Measurements from ENCODE around the gene UTP25. TPM values are rescaled to one million over a fixed set of nuclear protein-coding genes. Genes with fewer than 3 reads are reported as not detected.

UTP25 gene
- total RNA-seq, 4 donors from 2014 or later, result 9.9 to 12.9 (median 11.1) TPM

GRCh38 chr1:209817691-209818090 lies 10.1 kb upstream of the UTP25 start:
- WGBS, 2 donors, result 90 to 95% methylated on average over 1 of the region's 1 CpG
- DNase-seq (ENCODE audit: low spot score in 2 of 2), result no peak
- intact Hi-C loops (cut with DNase I; ENCODE audit: low total_unique reads), result loop anchor here (1.0 kb wide), 1 partner anchor 30 kb away; no protein-coding TSS in a partner anchor
- TF ChIP-seq CTCF (IDR thresholded peaks at IDR 0.05) (no peak), POLR2A (IDR thresholded peaks at IDR 0.05) (no peak)
- no peak overlapping the region for H3K4me3 ChIP-seq (ENCODE audit: low read depth, poor library complexity, severe bottlenecking)

GRCh38 chr1:209819058-209819457 lies 8.7 kb upstream of the UTP25 start:
- intact Hi-C loops (cut with DNase I; ENCODE audit: low total_unique reads), result no loop called here
- TF ChIP-seq CTCF (IDR thresholded peaks at IDR 0.05), result no peak
- no peak for TF ChIP-seq POLR2A (IDR thresholded peaks at IDR 0.05)
- DNase-seq (ENCODE audit: low spot score in 2 of 2), result no peak
- WGBS, 2 donors, result 41 to 65% methylated on average over 1 of the region's 1 CpG
- H3K4me3 ChIP-seq (ENCODE audit: low read depth, poor library complexity, severe bottlenecking), result no peak overlapping the region

- no peak overlapping the region for H3K4me3 ChIP-seq (ENCODE audit: low read depth, poor library complexity, severe bottlenecking)
- DNase-seq (ENCODE audit: low spot score in 2 of 2), result no peak
- intact Hi-C loops (cut with DNase I; ENCODE audit: low total_unique reads), result no loop called here
- TF ChIP-seq POLR2A (IDR thresholded peaks at IDR 0.05) (no peak), CTCF (IDR thresholded peaks at IDR 0.05) (no peak)
- 53 to 57% methylated on average over 4 of the region's 4 CpGs for WGBS, 2 donors
These were observed 6.8 kb upstream of the UTP25 start for GRCh38 chr1:209820986-209821385.

GRCh38 chr1:209822706-209823105 lies 5.1 kb upstream of the UTP25 start:
- no peak overlapping the region for H3K4me3 ChIP-seq (ENCODE audit: low read depth, poor library complexity, severe bottlenecking)
- intact Hi-C loops (cut with DNase I; ENCODE audit: low total_unique reads), result loop anchor here (2.0 kb wide), 1 partner anchor 38 kb away; the partner anchor contains the start of gene C1orf74
- no peak for TF ChIP-seq POLR2A (IDR thresholded peaks at IDR 0.05)
- TF ChIP-seq CTCF (IDR thresholded peaks at IDR 0.05), result no peak
- WGBS, 2 donors, result 54 to 61% methylated on average over 7 of the region's 7 CpGs
- no peak for DNase-seq (ENCODE audit: low spot score in 2 of 2)

- intact Hi-C loops (cut with DNase I; ENCODE audit: low total_unique reads), result loop anchor here (2.0 kb wide), 1 partner anchor 39 kb away; the partner anchor contains the start of gene C1orf74
- 19 to 22% methylated on average over 12 of the region's 12 CpGs for WGBS, 2 donors
- no peak overlapping the region for H3K4me3 ChIP-seq (ENCODE audit: low read depth, poor library complexity, severe bottlenecking)
These were observed 4.4 kb upstream of the UTP25 start for GRCh38 chr1:209823143-209824041.

More at GRCh38 chr1:209823143-209824041, 4.4 kb upstream of the UTP25 start:
- DNase-seq (ENCODE audit: low spot score in 2 of 2), result no peak
- TF ChIP-seq CTCF (IDR thresholded peaks at IDR 0.05) (no peak), POLR2A (IDR thresholded peaks at IDR 0.05) (no peak)
